ENCODE measurements around the gene METTL21C. TPM values are rescaled to one million over a fixed set of nuclear protein-coding genes. Genes with fewer than 3 reads are reported as not detected.

The METTL21C gene
- total RNA-seq, 1 experiment from 2014 or later, result not detected

DNA sequence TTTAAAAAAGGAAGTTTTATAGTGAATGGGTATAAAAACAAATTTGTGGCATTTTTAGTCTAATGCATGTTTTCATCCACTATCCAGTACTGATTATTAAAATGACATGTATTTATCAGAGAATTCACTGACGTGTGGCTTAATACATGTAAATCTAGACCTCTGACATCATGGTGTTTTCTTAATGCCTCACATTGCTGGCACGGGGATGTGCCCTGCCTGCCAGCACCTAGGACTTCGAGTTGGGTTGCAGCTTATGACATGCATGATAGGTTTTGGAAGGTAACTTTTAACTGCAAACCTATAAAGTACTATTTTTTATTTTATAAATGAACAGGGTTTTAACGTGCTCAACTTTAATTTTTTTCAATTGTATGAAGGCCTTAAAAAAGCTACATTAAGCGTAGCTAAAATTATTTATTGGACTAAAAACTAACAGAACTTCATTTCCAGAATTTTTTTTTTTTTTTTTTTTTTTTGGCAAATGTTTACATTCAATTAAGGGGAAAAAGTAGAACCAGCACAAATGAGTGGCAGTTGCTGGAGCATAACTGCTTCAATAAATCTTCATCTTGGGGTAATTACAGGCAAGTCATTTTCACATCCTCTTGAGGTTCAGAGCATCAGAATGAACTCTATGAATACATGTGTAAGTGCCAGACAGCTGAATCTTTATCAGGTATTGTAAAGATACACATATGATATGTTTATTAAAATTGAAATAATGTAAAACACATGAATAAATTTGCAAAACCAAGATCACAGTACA lies 16.3 kb downstream of the METTL21C start:
- ATAC-seq, result no peak
- H3K9ac ChIP-seq (ENCODE audit: low read length), result no peak overlapping the region
- no peak overlapping the region for H3K4me2 ChIP-seq (ENCODE audit: low read length)
- ChIA-PET POLR2A (ENCODE audit: unreplicated experiment) (no interaction called here), CTCF (no interaction called here)
- peaks cover 7% of the 10 kb centered on the region; the same call in 1 of the 2 replicates for H3K36me3 ChIP-seq (ENCODE audit: low read depth, low read length)
- no TSS peak for BruUV-seq (replicated peaks)
- no peaks in the 10 kb centered on the region for H4K20me1 ChIP-seq (ENCODE audit: low read length)
- H3K4me3 ChIP-seq (ENCODE audit: low read length), result no peak overlapping the region
- no peaks in the 10 kb centered on the region for H3F3A ChIP-seq (ENCODE audit: low read length, unreplicated experiment)
- H2AFZ ChIP-seq (ENCODE audit: low read length), result no peak overlapping the region
- no peaks in the 10 kb centered on the region for H3K9me2 ChIP-seq (replicated peaks; ENCODE audit: low read length)
- TF ChIP-seq CTCF (conservative IDR thresholded peaks at IDR 0.05; ENCODE audit: low read depth, low read length) (no peak), EZH2 (IDR thresholded peaks at IDR 0.05; ENCODE audit: low read length, unreplicated experiment) (no peak), EZH2phosphoT487 (IDR thresholded peaks at IDR 0.05; ENCODE audit: borderline replicate concordance, low read length) (no peak)
- H3K4me1 ChIP-seq (ENCODE audit: insufficient read depth, low read length), result no peaks in the 10 kb centered on the region
- intact Hi-C loops (cut with micrococcal nuclease), result no loop called here
- DNase-seq, result no peak
- no peaks in the 10 kb centered on the region for H3K9me3 ChIP-seq (ENCODE audit: low read length)
- no peaks in the 10 kb centered on the region for H3K27me3 ChIP-seq (ENCODE audit: low read length)
- no peaks in the 10 kb centered on the region for H3K79me2 ChIP-seq (ENCODE audit: low read length)
- no peak overlapping the region for H3K27ac ChIP-seq (ENCODE audit: low read length)

- H3K79me2 ChIP-seq (ENCODE audit: low read length), result no peaks in the 10 kb centered on the region
- no peaks in the 10 kb centered on the region for H3F3A ChIP-seq (ENCODE audit: low read length, unreplicated experiment)
- H3K36me3 ChIP-seq (ENCODE audit: low read depth, low read length), result peaks cover 7% of the 10 kb centered on the region; the same call in 1 of the 2 replicates
- no TSS peak for BruUV-seq (replicated peaks)
- H3K4me3 ChIP-seq (ENCODE audit: low read length), result no peak overlapping the region
- H3K27me3 ChIP-seq (ENCODE audit: low read length), result no peaks in the 10 kb centered on the region
- DNase-seq (no peak), ATAC-seq (no peak)
- ChIA-PET POLR2A (ENCODE audit: unreplicated experiment) (no interaction called here), CTCF (interaction anchor here (0.6 kb wide), 1 partner anchor 49 kb away, joined by 8 read pairs; no protein-coding TSS in a partner anchor)
- no peak for TF ChIP-seq EZH2 (IDR thresholded peaks at IDR 0.05; ENCODE audit: low read length, unreplicated experiment)
- no peak for TF ChIP-seq CTCF (conservative IDR thresholded peaks at IDR 0.05; ENCODE audit: low read depth, low read length)
- H3K9me3 ChIP-seq (ENCODE audit: low read length), result no peaks in the 10 kb centered on the region
- no peaks in the 10 kb centered on the region for H4K20me1 ChIP-seq (ENCODE audit: low read length)
- no peaks in the 10 kb centered on the region for H3K9me2 ChIP-seq (replicated peaks; ENCODE audit: low read length)
- no peak overlapping the region for H2AFZ ChIP-seq (ENCODE audit: low read length)
- H3K4me2 ChIP-seq (ENCODE audit: low read length), result no peak overlapping the region
- H3K9ac ChIP-seq (ENCODE audit: low read length), result no peak overlapping the region
- no peaks in the 10 kb centered on the region for H3K4me1 ChIP-seq (ENCODE audit: insufficient read depth, low read length)
- H3K27ac ChIP-seq (ENCODE audit: low read length), result no peak overlapping the region
- intact Hi-C loops (cut with micrococcal nuclease), result no loop called here
Measured at GRCh38 chr13:102677122-102677521, 17.7 kb downstream of the METTL21C start.

DNA sequence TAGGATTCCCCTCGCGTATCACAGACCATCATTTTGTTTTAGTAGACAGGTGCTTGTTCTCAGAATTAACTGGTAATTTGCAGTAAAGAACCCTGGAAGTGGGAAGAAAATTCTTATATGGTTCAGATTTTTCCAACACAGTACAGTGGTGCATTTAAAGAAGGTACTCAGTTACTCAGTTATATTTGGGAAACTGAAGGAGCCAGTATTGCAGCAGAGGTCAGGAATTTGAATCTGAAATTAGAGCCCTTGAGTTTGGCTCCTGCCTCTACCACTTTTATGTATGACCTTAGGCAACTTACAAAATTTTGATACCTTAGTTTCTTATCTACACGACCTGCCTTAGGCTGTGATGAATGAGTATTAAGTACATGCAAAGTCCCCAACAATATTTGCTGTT lies 19.7 kb downstream of the METTL21C start:
- no peaks in the 10 kb centered on the region for H3K9me3 ChIP-seq (ENCODE audit: low read length)
- no peak overlapping the region for H3K4me3 ChIP-seq (ENCODE audit: low read length)
- H2AFZ ChIP-seq (ENCODE audit: low read length), result no peak overlapping the region
- DNase-seq (no peak), ATAC-seq (no peak)
- intact Hi-C loops (cut with micrococcal nuclease), result no loop called here
- H3K79me2 ChIP-seq (ENCODE audit: low read length), result no peaks in the 10 kb centered on the region
- no peak overlapping the region for H3K4me2 ChIP-seq (ENCODE audit: low read length)
- peaks cover 7% of the 10 kb centered on the region; the same call in 1 of the 2 replicates for H3K36me3 ChIP-seq (ENCODE audit: low read depth, low read length)
- BruUV-seq (replicated peaks), result no TSS peak
- no peaks in the 10 kb centered on the region for H3K27me3 ChIP-seq (ENCODE audit: low read length)
- no peaks in the 10 kb centered on the region for H3K4me1 ChIP-seq (ENCODE audit: insufficient read depth, low read length)
- no peaks in the 10 kb centered on the region for H4K20me1 ChIP-seq (ENCODE audit: low read length)
- no peaks in the 10 kb centered on the region for H3F3A ChIP-seq (ENCODE audit: low read length, unreplicated experiment)
- no peak for TF ChIP-seq EZH2phosphoT487 (IDR thresholded peaks at IDR 0.05; ENCODE audit: borderline replicate concordance, low read length)
- TF ChIP-seq CTCF (conservative IDR thresholded peaks at IDR 0.05; ENCODE audit: low read depth, low read length), result no peak
- no peak for TF ChIP-seq EZH2 (IDR thresholded peaks at IDR 0.05; ENCODE audit: low read length, unreplicated experiment)
- H3K9ac ChIP-seq (ENCODE audit: low read length), result no peak overlapping the region
- no peak overlapping the region for H3K27ac ChIP-seq (ENCODE audit: low read length)
- ChIA-PET POLR2A (ENCODE audit: unreplicated experiment) (no interaction called here), CTCF (no interaction called here)
- no peaks in the 10 kb centered on the region for H3K9me2 ChIP-seq (replicated peaks; ENCODE audit: low read length)

Measured in PC-3 (cell line).